Measurements from ENCODE around the gene NCKAP5.
"Not testable (repeated sequence)": the region's sequence is repeated elsewhere in the genome, so short reads cannot be mapped to it uniquely, and the experiment has no call there.

Gene NCKAP5

GRCh38 chr2:132734961-132735360 is 833.3 kb downstream of the NCKAP5 start:
- no peak for DNase-seq (ENCODE audit: low read depth in 4 of 4, low spot score in 1 of 4)

GRCh38 chr2:132733094-132733493 is 835.2 kb downstream of the NCKAP5 start:
- no peak for DNase-seq (ENCODE audit: low read depth in 4 of 4, low spot score in 1 of 4)

- DNase-seq (ENCODE audit: low read depth in 4 of 4, low spot score in 1 of 4), result no peak
Measured at GRCh38 chr2:132732694-132733093, 835.6 kb downstream of the NCKAP5 start.

GRCh38 chr2:132731441-132731840 is 836.8 kb downstream of the NCKAP5 start:
- no peak for DNase-seq (ENCODE audit: low read depth in 4 of 4, low spot score in 1 of 4)

- no peak for DNase-seq (ENCODE audit: low read depth in 4 of 4, low spot score in 1 of 4)
Measured at GRCh38 chr2:132730611-132731010, 837.7 kb downstream of the NCKAP5 start.

GRCh38 chr2:132729522-132729921 is 838.7 kb downstream of the NCKAP5 start:
- DNase-seq (ENCODE audit: low read depth in 4 of 4, low spot score in 1 of 4), result no peak

- no peak for DNase-seq (ENCODE audit: low read depth in 4 of 4, low spot score in 1 of 4)
Measured at GRCh38 chr2:132726155-132726554, 842.1 kb downstream of the NCKAP5 start.

- DNase-seq (ENCODE audit: low read depth in 4 of 4, low spot score in 1 of 4), result no peak
Measured at GRCh38 chr2:132725748-132726147, 842.5 kb downstream of the NCKAP5 start.

GRCh38 chr2:132725148-132725547 is 843.1 kb downstream of the NCKAP5 start:
- no peak for DNase-seq (ENCODE audit: low read depth in 4 of 4, low spot score in 1 of 4)

- DNase-seq (ENCODE audit: low read depth in 4 of 4, low spot score in 1 of 4), result no peak
Measured at GRCh38 chr2:132721938-132722337, 846.3 kb downstream of the NCKAP5 start.

- no peak for DNase-seq (ENCODE audit: low read depth in 4 of 4, low spot score in 1 of 4)
Measured at GRCh38 chr2:132720393-132720792, 847.9 kb downstream of the NCKAP5 start.

GRCh38 chr2:132719480-132719879 is 848.8 kb downstream of the NCKAP5 start:
- DNase-seq (ENCODE audit: low read depth in 4 of 4, low spot score in 1 of 4), result no peak

- no peak for DNase-seq (ENCODE audit: low read depth in 4 of 4, low spot score in 1 of 4)
Measured at GRCh38 chr2:132716954-132717353, 851.3 kb downstream of the NCKAP5 start.

GRCh38 chr2:132715386-132716351 is 852.6 kb downstream of the NCKAP5 start:
- no peak for DNase-seq (ENCODE audit: low read depth in 4 of 4, low spot score in 1 of 4)

GRCh38 chr2:132703396-132703795 is 864.9 kb downstream of the NCKAP5 start:
- no peak for DNase-seq (ENCODE audit: low read depth in 4 of 4, low spot score in 1 of 4)

- DNase-seq (ENCODE audit: low read depth in 4 of 4, low spot score in 1 of 4), result no peak
Measured at GRCh38 chr2:132701810-132702209, 866.5 kb downstream of the NCKAP5 start.

GRCh38 chr2:132699802-132700201 is 868.5 kb downstream of the NCKAP5 start:
- not testable (repeated sequence) for DNase-seq (ENCODE audit: low read depth in 4 of 4, low spot score in 1 of 4)

- DNase-seq (ENCODE audit: low read depth in 4 of 4, low spot score in 1 of 4), result not testable (repeated sequence)
Measured at GRCh38 chr2:132698347-132698746, 869.9 kb downstream of the NCKAP5 start.

- no peak for DNase-seq (ENCODE audit: low read depth in 4 of 4, low spot score in 1 of 4)
Measured at GRCh38 chr2:132697556-132698205, 870.6 kb downstream of the NCKAP5 start.

- DNase-seq (ENCODE audit: low read depth in 4 of 4, low spot score in 1 of 4), result no peak
Measured at GRCh38 chr2:132692816-132693215, 875.4 kb downstream of the NCKAP5 start.

GRCh38 chr2:132691556-132691955 is 876.7 kb downstream of the NCKAP5 start:
- DNase-seq (ENCODE audit: low read depth in 4 of 4, low spot score in 1 of 4), result no peak

GRCh38 chr2:132690664-132691303 is 877.5 kb downstream of the NCKAP5 start:
- no peak for DNase-seq (ENCODE audit: low read depth in 4 of 4, low spot score in 1 of 4)
